ENCODE results near the gene ABCA4.

ABCA4 gene

GRCh38 chr1:94006604-94007003, 114.3 kb downstream of the ABCA4 start:
- TF ChIP-seq SIN3A (IDR thresholded peaks at IDR 0.05; ENCODE audit: borderline replicate concordance, insufficient read depth, low read length) (no peak), TAF1 (IDR thresholded peaks at IDR 0.05; ENCODE audit: borderline replicate concordance, insufficient read depth, low read length) (no peak), FOXP2 (optimal IDR thresholded peaks at IDR 0.05; ENCODE audit: borderline replicate concordance, extremely low read depth, extremely low read length, insufficient read depth) (no peak), REST (IDR thresholded peaks at IDR 0.05; ENCODE audit: insufficient read depth in 1 of 2, low read depth in 2 of 2, low read length in 2 of 2) (no peak), POLR2AphosphoS5 (IDR thresholded peaks at IDR 0.05; ENCODE audit: low read depth, low read length) (no peak)

GRCh38 chr1:94004924-94005323, 116.0 kb downstream of the ABCA4 start:
- no peak for TF ChIP-seq TAF1 (IDR thresholded peaks at IDR 0.05; ENCODE audit: borderline replicate concordance, insufficient read depth, low read length)
- TF ChIP-seq SIN3A (IDR thresholded peaks at IDR 0.05; ENCODE audit: borderline replicate concordance, insufficient read depth, low read length): no peak
- TF ChIP-seq REST (IDR thresholded peaks at IDR 0.05; ENCODE audit: insufficient read depth in 1 of 2, low read depth in 2 of 2, low read length in 2 of 2): no peak
- no peak for TF ChIP-seq POLR2AphosphoS5 (IDR thresholded peaks at IDR 0.05; ENCODE audit: low read depth, low read length)
- no peak for TF ChIP-seq FOXP2 (optimal IDR thresholded peaks at IDR 0.05; ENCODE audit: borderline replicate concordance, extremely low read depth, extremely low read length, insufficient read depth)

- TF ChIP-seq POLR2AphosphoS5 (IDR thresholded peaks at IDR 0.05; ENCODE audit: low read depth, low read length) (no peak), SIN3A (IDR thresholded peaks at IDR 0.05; ENCODE audit: borderline replicate concordance, insufficient read depth, low read length) (no peak), TAF1 (IDR thresholded peaks at IDR 0.05; ENCODE audit: borderline replicate concordance, insufficient read depth, low read length) (no peak), FOXP2 (optimal IDR thresholded peaks at IDR 0.05; ENCODE audit: borderline replicate concordance, extremely low read depth, extremely low read length, insufficient read depth) (no peak), REST (IDR thresholded peaks at IDR 0.05; ENCODE audit: insufficient read depth in 1 of 2, low read depth in 2 of 2, low read length in 2 of 2) (no peak)
These were observed 118.7 kb downstream of the ABCA4 start for GRCh38 chr1:94002046-94002787.

GRCh38 chr1:94001397-94002045, 119.4 kb downstream of the ABCA4 start:
- no peak for TF ChIP-seq REST (IDR thresholded peaks at IDR 0.05; ENCODE audit: insufficient read depth in 1 of 2, low read depth in 2 of 2, low read length in 2 of 2)
- no peak for TF ChIP-seq TAF1 (IDR thresholded peaks at IDR 0.05; ENCODE audit: borderline replicate concordance, insufficient read depth, low read length)
- TF ChIP-seq SIN3A (IDR thresholded peaks at IDR 0.05; ENCODE audit: borderline replicate concordance, insufficient read depth, low read length): no peak
- TF ChIP-seq FOXP2 (optimal IDR thresholded peaks at IDR 0.05; ENCODE audit: borderline replicate concordance, extremely low read depth, extremely low read length, insufficient read depth): peak; percentile 77
- 0 out of 2 replicates have a peak, but pooled peaks have one; percentile 33 for TF ChIP-seq POLR2AphosphoS5 (IDR thresholded peaks at IDR 0.05; ENCODE audit: low read depth, low read length)

Data from PFSK-1 (cell line).